Measurements from ENCODE around the gene C17orf78.
"Not testable (repeated sequence)": the region's sequence is repeated elsewhere in the genome, so short reads cannot be mapped to it uniquely, and the experiment has no call there.

DNA sequence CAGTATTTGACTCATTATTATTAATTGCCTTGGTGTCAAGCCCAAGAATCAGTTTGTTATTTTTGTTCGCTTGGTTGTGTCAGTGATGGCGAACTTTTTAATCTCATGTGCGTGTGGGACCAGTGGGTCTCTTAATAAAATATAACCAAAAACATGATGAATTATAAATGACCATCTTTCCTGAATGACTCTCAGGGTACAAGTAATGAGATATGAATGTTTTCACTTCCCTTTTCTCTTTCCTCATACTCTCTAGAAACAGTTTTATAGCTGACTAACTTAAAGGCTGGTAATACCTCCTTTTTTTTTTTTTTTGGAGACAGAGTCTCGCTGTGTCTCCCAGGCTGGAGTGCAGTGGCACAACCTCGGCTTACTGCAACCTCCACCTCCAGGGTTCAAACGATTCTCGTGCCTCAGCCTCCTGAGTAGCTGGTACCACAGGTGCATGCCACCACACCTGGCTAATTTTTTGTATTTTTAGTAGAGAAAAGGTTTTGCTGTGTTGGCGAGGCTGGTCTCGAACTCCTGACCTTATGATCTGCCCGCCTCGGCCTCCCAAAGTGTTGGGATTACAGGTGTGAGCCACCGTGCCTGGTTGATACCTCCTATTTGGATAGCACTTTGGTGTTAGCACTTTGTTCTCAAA is 65.7 kb downstream of the C17orf78 start:
- TF ChIP-seq, protein P1, sequence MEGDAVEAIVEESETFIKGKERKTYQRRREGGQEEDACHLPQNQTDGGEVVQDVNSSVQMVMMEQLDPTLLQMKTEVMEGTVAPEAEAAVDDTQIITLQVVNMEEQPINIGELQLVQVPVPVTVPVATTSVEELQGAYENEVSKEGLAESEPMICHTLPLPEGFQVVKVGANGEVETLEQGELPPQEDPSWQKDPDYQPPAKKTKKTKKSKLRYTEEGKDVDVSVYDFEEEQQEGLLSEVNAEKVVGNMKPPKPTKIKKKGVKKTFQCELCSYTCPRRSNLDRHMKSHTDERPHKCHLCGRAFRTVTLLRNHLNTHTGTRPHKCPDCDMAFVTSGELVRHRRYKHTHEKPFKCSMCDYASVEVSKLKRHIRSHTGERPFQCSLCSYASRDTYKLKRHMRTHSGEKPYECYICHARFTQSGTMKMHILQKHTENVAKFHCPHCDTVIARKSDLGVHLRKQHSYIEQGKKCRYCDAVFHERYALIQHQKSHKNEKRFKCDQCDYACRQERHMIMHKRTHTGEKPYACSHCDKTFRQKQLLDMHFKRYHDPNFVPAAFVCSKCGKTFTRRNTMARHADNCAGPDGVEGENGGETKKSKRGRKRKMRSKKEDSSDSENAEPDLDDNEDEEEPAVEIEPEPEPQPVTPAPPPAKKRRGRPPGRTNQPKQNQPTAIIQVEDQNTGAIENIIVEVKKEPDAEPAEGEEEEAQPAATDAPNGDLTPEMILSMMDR (IDR thresholded peaks at IDR 0.05; ENCODE audit: insufficient read depth, low read depth, low read length): not testable (repeated sequence)
- not testable (repeated sequence) for TF ChIP-seq EZH2 (IDR thresholded peaks at IDR 0.05; ENCODE audit: insufficient read depth, low read length)
